NT2/D1 (cell line): ENCODE measurements around the gene LCMT1.

ENCODE experiments used
- SUZ12 ChIP-seq: IDR thresholded peaks from 2 replicates; pipeline ENCODE4 v1.6.1; 2011; ENCODE audit not compliant: insufficient read length, insufficient read depth; ENCODE audit errors: extremely low read depth
- ZNF274 ChIP-seq: IDR thresholded peaks from 2 replicates; pipeline ENCODE4 v1.6.1; 2011; ENCODE audit warnings: mild to moderate bottlenecking, low read depth, low read length

DNA sequence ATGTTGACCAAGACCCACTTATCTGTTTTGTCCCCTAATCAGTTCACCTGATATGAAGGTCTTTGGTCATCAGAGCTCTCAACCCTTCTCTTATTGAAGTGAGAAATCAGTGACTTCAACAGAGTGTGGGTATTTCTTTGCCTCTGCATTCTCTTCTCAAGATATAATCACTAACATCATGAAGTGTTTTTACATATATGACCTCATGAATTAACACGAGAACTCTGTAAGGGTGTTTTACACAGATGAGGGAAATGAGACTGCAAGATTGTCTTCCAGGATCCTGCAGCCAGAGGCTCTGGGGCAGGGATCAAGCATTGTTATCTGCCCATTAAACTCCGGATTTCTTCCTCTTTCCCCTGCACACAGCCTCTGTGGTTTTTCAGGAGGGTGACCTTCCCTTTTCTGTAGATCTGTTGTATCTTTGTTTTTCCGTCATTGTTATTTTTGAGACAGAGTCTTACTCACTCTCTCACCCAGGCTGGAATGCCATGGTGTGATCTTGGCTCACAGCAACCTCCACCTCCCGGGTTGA lies 22.7 kb downstream of the LCMT1 start:
- TF ChIP-seq ZNF274 (no peak), SUZ12 (no peak)
